Measurements from ENCODE around the gene CADM4. TPM values are rescaled to one million over a fixed set of nuclear protein-coding genes. Genes with fewer than 3 reads are reported as not detected.

Gene CADM4
- total RNA-seq, 1 experiment from 2014 or later = 28.7 TPM

DNA sequence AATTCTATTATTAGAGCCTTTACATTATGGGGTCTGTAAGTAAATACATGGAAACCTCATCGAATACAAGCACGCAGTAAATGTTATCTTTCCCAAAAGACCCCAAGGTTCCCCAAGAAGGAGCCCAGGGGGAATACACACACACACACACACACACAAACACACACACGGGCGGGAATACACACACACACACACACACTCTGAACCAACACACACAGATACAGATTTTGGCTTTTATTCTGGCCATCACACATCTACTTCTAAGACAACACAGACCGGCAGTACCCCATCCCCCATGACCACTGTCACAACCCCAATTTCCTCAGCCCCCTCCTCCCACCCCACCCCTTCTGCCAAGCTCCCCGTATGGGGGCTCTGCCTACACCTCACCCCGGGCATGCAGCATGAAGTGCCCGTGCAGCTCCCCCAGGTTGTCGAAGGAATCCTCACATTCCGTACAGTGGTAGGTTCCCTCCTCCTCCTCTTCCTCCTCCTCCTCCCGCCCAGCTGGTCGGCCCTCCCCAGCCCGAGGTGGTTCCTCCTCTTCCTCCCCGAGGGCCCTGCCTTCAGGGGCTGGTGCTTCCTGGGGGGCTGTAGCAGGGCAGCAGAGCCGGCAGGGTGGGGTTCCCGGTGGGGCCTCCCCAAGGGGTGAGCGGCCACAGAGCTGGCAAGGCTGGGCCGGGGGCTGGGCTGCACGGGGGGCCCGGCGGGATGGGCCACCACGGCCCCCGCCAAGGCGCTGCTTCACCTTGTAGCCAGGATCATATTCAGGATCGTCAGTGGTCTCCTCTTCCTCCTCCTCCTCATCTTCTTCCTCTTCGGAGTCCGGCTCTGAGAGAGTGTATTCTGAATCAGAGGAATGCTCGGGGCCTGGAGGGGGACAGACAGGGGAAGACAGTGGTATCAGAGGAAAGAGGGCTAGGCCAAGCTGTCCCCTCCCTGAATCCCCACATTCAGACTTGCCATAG lies 32.1 kb downstream of the CADM4 start:
- H3K79me2 ChIP-seq (ENCODE audit: insufficient read depth, low read length) = no peaks in the 10 kb centered on the region
- ATAC-seq (peak; percentile 9; the same call in 1 of the 2 replicates), DNase-seq (ENCODE audit: low read depth, low spot score) (no peak)
- BruUV-seq (replicated peaks) = TSS peak; percentile 53
- no peaks in the 10 kb centered on the region for H3K4me1 ChIP-seq (ENCODE audit: control insufficient read depth in 1 of 2, insufficient read depth in 2 of 2, low read length in 2 of 2)
- H3K9ac ChIP-seq (ENCODE audit: low read length) = no peak overlapping the region
- H3K27me3 ChIP-seq (ENCODE audit: insufficient read depth, low read length) = no peaks in the 10 kb centered on the region
- H4K20me1 ChIP-seq (ENCODE audit: insufficient read depth) = no peaks in the 10 kb centered on the region
- TF ChIP-seq POLR2A (IDR thresholded peaks at IDR 0.05; ENCODE audit: borderline replicate concordance, extremely low read depth, insufficient read depth, insufficient read length) (no peak), EGR1 (IDR thresholded peaks at IDR 0.05; ENCODE audit: low read depth) (no peak), ZFX (IDR thresholded peaks at IDR 0.05) (no peak), YY1 (IDR thresholded peaks at IDR 0.05; ENCODE audit: extremely low read depth, insufficient replicate concordance, low read depth, low read length) (no peak), CEBPB (IDR thresholded peaks at IDR 0.05; ENCODE audit: low read depth) (no peak), SP1 (IDR thresholded peaks at IDR 0.05; ENCODE audit: low read depth) (no peak), EZH2 (IDR thresholded peaks at IDR 0.05) (no peak), MAX (IDR thresholded peaks at IDR 0.05) (no peak), FOSL1 (IDR thresholded peaks at IDR 0.05; ENCODE audit: low read depth) (no peak)
- TF ChIP-seq, protein P1, sequence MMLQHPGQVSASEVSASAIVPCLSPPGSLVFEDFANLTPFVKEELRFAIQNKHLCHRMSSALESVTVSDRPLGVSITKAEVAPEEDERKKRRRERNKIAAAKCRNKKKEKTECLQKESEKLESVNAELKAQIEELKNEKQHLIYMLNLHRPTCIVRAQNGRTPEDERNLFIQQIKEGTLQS (IDR thresholded peaks at IDR 0.05) = no peak
- TF ChIP-seq, protein P2, sequence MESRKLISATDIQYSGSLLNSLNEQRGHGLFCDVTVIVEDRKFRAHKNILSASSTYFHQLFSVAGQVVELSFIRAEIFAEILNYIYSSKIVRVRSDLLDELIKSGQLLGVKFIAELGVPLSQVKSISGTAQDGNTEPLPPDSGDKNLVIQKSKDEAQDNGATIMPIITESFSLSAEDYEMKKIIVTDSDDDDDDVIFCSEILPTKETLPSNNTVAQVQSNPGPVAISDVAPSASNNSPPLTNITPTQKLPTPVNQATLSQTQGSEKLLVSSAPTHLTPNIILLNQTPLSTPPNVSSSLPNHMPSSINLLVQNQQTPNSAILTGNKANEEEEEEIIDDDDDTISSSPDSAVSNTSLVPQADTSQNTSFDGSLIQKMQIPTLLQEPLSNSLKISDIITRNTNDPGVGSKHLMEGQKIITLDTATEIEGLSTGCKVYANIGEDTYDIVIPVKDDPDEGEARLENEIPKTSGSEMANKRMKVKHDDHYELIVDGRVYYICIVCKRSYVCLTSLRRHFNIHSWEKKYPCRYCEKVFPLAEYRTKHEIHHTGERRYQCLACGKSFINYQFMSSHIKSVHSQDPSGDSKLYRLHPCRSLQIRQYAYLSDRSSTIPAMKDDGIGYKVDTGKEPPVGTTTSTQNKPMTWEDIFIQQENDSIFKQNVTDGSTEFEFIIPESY (IDR thresholded peaks at IDR 0.05; ENCODE audit: extremely low read depth, insufficient replicate concordance, low read length) = no peak
- no peak overlapping the region for H3K4me3 ChIP-seq (replicated peaks in 1 of 2; ENCODE audit: low read depth in 1 of 2, low read length in 2 of 2)
- H3K4me2 ChIP-seq (ENCODE audit: low read length) = no peak overlapping the region
- intact Hi-C loops (cut with micrococcal nuclease) = no loop called here
- peaks cover 3 to 7% of the 10 kb centered on the region in 2 experiments; a peak in 2 of 4 replicates for H3K36me3 ChIP-seq (ENCODE audit: control insufficient read depth in 1 of 2, insufficient read depth in 2 of 2, low read length in 2 of 2)
- no peaks in the 10 kb centered on the region for H3K9me2 ChIP-seq (ENCODE audit: insufficient read depth)
- POLR2A ChIA-PET = no interaction called here
- H3K27ac ChIP-seq (ENCODE audit: low read depth, low read length) = no peak overlapping the region
- no peaks in the 10 kb centered on the region for H3K9me3 ChIP-seq (ENCODE audit: control insufficient read depth in 1 of 2, insufficient read depth in 1 of 2, low read depth in 1 of 2, low read length in 2 of 2)
- RAD21 ChIA-PET (ENCODE audit: low non-redundant PET in 1 of 2, low total read pairs in 2 of 2, uncharacterized antibody in 2 of 2, unreplicated experiment in 2 of 2) = no interaction called here
- CTCF ChIA-PET = no interaction called here
- no peak overlapping the region for H2AFZ ChIP-seq (ENCODE audit: low read depth, low read length, poor library complexity, severe bottlenecking)
